Measurements from ENCODE around the gene MAST2.

DNA sequence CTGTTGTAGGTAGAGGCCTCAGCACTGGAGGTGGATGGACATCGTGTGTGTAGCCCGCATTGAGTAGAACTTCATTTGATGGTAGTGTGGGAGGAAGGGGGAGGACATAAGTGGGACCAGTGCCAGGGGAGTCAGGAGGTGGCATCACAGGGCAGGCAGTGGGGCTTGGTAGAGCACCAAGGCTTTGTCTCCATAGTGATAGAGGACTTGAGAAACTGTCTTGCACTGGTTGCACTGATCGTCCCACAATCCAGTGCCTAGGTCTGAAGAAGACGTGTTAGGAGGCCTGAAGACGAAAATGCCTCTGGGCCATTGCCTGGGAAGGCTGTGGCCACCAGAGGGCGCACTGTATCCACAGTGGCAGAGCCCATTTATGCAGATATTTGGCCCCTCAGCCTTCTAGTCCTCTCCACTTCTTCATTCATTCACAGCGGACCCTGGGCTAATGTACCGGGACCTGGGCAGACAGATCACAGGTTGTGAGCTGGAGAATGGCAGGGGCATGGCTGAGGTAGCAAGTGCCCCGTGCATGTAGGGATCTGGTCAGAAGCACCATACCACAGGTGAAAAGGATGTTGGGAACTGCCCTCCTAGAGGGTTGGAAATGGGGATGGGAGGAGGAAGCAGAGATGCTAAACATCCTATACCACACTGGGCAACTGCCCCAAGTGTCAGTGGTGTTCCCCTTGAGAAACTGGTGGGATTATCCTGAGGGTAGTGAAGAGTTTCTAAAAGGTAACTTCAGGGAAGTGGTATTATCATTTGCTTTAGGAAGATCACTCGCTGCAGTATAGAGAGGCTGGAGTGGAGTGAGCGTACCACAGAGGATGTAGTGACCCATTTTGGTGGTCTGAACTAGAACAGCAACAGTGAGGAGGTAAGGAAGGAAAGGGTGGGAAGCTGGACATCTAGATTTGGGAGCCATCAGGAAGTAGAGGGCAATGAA, 233.8 kb downstream of the MAST2 start:
- no peak for TF ChIP-seq MYC (IDR thresholded peaks at IDR 0.05; ENCODE audit: low read depth, low read length)
- TF ChIP-seq, protein P1, sequence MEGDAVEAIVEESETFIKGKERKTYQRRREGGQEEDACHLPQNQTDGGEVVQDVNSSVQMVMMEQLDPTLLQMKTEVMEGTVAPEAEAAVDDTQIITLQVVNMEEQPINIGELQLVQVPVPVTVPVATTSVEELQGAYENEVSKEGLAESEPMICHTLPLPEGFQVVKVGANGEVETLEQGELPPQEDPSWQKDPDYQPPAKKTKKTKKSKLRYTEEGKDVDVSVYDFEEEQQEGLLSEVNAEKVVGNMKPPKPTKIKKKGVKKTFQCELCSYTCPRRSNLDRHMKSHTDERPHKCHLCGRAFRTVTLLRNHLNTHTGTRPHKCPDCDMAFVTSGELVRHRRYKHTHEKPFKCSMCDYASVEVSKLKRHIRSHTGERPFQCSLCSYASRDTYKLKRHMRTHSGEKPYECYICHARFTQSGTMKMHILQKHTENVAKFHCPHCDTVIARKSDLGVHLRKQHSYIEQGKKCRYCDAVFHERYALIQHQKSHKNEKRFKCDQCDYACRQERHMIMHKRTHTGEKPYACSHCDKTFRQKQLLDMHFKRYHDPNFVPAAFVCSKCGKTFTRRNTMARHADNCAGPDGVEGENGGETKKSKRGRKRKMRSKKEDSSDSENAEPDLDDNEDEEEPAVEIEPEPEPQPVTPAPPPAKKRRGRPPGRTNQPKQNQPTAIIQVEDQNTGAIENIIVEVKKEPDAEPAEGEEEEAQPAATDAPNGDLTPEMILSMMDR (IDR thresholded peaks at IDR 0.05; ENCODE audit: low read depth, low read length) = peak; percentile 92
- peak; percentile 18 for TF ChIP-seq POLR2A (IDR thresholded peaks at IDR 0.05; ENCODE audit: extremely low read depth, insufficient read length)
- TF ChIP-seq, protein P2, sequence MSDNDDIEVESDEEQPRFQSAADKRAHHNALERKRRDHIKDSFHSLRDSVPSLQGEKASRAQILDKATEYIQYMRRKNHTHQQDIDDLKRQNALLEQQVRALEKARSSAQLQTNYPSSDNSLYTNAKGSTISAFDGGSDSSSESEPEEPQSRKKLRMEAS (IDR thresholded peaks at IDR 0.05; ENCODE audit: low read depth, low read length) = no peak
